K562 (cell line): ENCODE measurements around the gene CDSN. TPM values are rescaled to one million over a fixed set of nuclear protein-coding genes. Genes with fewer than 3 reads are reported as not detected.

ENCODE experiments used
- BRF1 ChIP-seq: IDR thresholded peaks from 3 replicates; pipeline ENCODE4 v1.6.1; 2011; ENCODE audit warnings: borderline replicate concordance, mild to moderate bottlenecking; ENCODE audit not compliant: insufficient read length; ENCODE audit errors: extremely low read depth
- CHD1 ChIP-seq: fragments of 200-600 bp; sonication (generic); IDR thresholded peaks from one replicate; pipeline ENCODE4 v1.6.1; 2012; ENCODE audit warnings: mild to moderate bottlenecking, moderate library complexity, low read length, inconsistent platforms
- DMBX1 ChIP-seq: fragments of 250-450 bp; sonication (Bioruptor Pico); IDR thresholded peaks from 2 replicates; pipeline ENCODE4 v1.8.0; 2022; ENCODE audit warnings: inconsistent platforms, mild to moderate bottlenecking, moderate library complexity, borderline replicate concordance
- FOSL1 ChIP-seq: fragments of 200-800 bp; sonication (Bioruptor generic); conservative IDR thresholded peaks from 2 replicates; pipeline ENCODE4 v1.6.1; 2016; ENCODE audit warnings: missing genetic modification characterization, missing compliant biosample characterization
- KLF16 ChIP-seq: IDR thresholded peaks from 2 replicates; pipeline ENCODE4 v1.6.1; 2016; ENCODE audit warnings: antibody characterized with exemption
- NCOA4 ChIP-seq: fragments of 450-650 bp; IDR thresholded peaks from 2 replicates; pipeline ENCODE4 v1.6.1; 2018; ENCODE audit warnings: mild to moderate bottlenecking; ENCODE audit not compliant: partially characterized antibody
- RCOR1 ChIP-seq, 2 experiments: IDR thresholded peaks; 2 replicates each; pipeline ENCODE4 v1.6.1; 2012; ENCODE audit warnings: low read depth in 2 of 2, low read length in 2 of 2, borderline replicate concordance in 1 of 2, improper control_type of control experiment in 1 of 2
- SRSF7 ChIP-seq: fragments of 200-400 bp; formaldehyde crosslinking; optimal IDR thresholded peaks from 2 replicates; pipeline ENCODE3; 2017; ENCODE audit warnings: mild to moderate bottlenecking, low read depth, low read length
- TAF1 ChIP-seq: IDR thresholded peaks from 2 replicates; pipeline ENCODE4 v1.6.1; 2011; ENCODE audit warnings: mild to moderate bottlenecking, low read length, moderate library complexity; ENCODE audit not compliant: insufficient read depth, control insufficient read depth, severe bottlenecking; ENCODE audit errors: extremely low read depth
- TSC22D4 ChIP-seq: fragments of 450-650 bp; IDR thresholded peaks from 2 replicates; pipeline ENCODE4 v1.6.1; 2016; ENCODE audit warnings: missing genetic modification characterization, missing biosample characterization, control low read depth
- ZNF354B ChIP-seq: fragments of 250-450 bp; sonication (Bioruptor Pico); IDR thresholded peaks from 2 replicates; pipeline ENCODE4 v1.4.0; 2020
- ZNF384 ChIP-seq: IDR thresholded peaks from 2 replicates; pipeline ENCODE4 v1.6.1; 2012; ENCODE audit warnings: low read depth, low read length, improper control_type of control experiment
- polyA plus RNA-seq, 8 experiments: library from polyadenylated mRNA; depleted of rRNA in 4 of 8; stranded (reverse) in 5 of 8; unstranded in 3 of 8; fragments of >200 nt; fragmentation: Nextera tagmentation in 2 of 8; fragmentation: Illumina TruSeq in 1 of 8; extraction: Ambion mirVana in 2 of 8; extraction: Trizol in 1 of 8; gene quantifications; 2 replicates each; pipeline versions ENCODE4 v1.2.1 to v1.2.3, GENCODE V29; 2011 to 2014; ENCODE audit warnings: inconsistent platforms in 1 of 8, missing spikeins in 1 of 8
- total RNA-seq, 7 experiments: library from RNA; depleted of rRNA in 6 of 7; stranded (reverse); fragments of >200 nt in 6 of 7; fragmentation: Illumina TruSeq in 2 of 7; extraction: Trizol in 2 of 7; gene quantifications; 2 replicates each; pipeline versions ENCODE4 v1.2.1 to v1.2.3, GENCODE V29; 2011 to 2021; ENCODE audit warnings: low replicate concordance in 1 of 7
- TF ChIP-seq, protein P1 (sequence below): fragments of 450-650 bp; IDR thresholded peaks from 2 replicates; pipeline ENCODE4 v1.6.1; 2018; ENCODE audit not compliant: partially characterized antibody
- TF ChIP-seq, protein P2 (sequence below): IDR thresholded peaks from 3 replicates; pipeline ENCODE4 v1.6.1; 2011; ENCODE audit warnings: borderline replicate concordance, mild to moderate bottlenecking; ENCODE audit not compliant: insufficient read length, insufficient read depth
- TF ChIP-seq, protein P3 (sequence below): fragments of 200-800 bp; sonication (Bioruptor generic); IDR thresholded peaks from 2 replicates; pipeline ENCODE4 v1.6.1; 2016; ENCODE audit warnings: missing genetic modification characterization, missing compliant biosample characterization
- TF ChIP-seq, protein P4 (sequence below): sonication (generic); formaldehyde crosslinking; IDR thresholded peaks from 2 replicates; pipeline ENCODE4 v1.8.1; 2022; ENCODE audit warnings: missing genetic modification reagents

Gene CDSN
- total and polyA plus RNA-seq, 9 of the 15 experiments (the other 6 are each of a cell fraction or from before 2014, with no cell fraction given), result not detected

DNA sequence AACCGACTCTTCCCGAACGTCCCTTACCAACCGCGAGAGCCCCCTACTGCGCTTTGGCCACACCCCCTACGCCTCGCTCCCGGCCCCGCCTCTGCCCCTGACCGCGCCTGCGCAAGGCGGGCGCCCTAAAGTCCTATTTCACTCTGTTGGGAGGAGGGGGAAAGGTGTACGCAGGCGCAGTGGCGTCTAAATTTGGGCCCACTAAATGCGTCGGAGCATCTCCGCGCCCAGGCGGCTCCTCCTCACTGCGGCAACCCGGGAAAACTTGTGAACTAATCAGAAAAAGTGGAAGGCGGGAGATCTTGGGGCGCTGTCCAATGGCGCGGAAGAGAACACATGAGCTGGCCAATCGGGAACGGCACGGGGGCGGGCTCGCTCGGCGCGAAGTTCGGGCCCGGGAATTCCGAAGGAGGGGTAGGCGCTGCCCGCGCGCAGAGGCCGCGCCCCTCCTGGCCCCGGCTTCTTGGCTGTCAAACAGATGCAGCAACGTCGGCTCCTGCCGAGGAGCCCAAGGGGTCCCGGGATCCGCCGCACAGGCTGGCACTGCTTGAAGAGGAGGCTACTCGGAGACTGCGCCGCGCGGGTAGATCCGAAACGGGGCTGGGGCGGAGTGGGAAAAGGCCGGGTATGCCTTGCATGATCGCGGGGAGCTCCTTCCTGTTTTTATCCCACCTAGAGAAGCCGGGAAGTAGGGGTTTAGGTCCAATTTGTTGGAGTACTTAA lies 38.1 kb upstream of the CDSN start, which contains the start of gene TCF19 (continued):
- TF ChIP-seq, protein P1, sequence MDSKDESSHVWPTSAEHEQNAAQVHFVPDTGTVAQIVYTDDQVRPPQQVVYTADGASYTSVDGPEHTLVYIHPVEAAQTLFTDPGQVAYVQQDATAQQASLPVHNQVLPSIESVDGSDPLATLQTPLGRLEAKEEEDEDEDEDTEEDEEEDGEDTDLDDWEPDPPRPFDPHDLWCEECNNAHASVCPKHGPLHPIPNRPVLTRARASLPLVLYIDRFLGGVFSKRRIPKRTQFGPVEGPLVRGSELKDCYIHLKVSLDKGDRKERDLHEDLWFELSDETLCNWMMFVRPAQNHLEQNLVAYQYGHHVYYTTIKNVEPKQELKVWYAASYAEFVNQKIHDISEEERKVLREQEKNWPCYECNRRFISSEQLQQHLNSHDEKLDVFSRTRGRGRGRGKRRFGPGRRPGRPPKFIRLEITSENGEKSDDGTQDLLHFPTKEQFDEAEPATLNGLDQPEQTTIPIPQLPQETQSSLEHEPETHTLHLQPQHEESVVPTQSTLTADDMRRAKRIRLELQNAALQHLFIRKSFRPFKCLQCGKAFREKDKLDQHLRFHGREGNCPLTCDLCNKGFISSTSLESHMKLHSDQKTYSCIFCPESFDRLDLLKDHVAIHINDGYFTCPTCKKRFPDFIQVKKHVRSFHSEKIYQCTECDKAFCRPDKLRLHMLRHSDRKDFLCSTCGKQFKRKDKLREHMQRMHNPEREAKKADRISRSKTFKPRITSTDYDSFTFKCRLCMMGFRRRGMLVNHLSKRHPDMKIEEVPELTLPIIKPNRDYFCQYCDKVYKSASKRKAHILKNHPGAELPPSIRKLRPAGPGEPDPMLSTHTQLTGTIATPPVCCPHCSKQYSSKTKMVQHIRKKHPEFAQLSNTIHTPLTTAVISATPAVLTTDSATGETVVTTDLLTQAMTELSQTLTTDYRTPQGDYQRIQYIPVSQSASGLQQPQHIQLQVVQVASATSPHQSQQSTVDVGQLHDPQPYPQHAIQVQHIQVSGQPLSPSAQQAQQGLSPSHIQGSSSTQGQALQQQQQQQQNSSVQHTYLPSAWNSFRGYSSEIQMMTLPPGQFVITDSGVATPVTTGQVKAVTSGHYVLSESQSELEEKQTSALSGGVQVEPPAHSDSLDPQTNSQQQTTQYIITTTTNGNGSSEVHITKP, result peak; percentile 78
- TF ChIP-seq, protein P2, sequence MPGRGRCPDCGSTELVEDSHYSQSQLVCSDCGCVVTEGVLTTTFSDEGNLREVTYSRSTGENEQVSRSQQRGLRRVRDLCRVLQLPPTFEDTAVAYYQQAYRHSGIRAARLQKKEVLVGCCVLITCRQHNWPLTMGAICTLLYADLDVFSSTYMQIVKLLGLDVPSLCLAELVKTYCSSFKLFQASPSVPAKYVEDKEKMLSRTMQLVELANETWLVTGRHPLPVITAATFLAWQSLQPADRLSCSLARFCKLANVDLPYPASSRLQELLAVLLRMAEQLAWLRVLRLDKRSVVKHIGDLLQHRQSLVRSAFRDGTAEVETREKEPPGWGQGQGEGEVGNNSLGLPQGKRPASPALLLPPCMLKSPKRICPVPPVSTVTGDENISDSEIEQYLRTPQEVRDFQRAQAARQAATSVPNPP, result no peak
- TF ChIP-seq, protein P3, sequence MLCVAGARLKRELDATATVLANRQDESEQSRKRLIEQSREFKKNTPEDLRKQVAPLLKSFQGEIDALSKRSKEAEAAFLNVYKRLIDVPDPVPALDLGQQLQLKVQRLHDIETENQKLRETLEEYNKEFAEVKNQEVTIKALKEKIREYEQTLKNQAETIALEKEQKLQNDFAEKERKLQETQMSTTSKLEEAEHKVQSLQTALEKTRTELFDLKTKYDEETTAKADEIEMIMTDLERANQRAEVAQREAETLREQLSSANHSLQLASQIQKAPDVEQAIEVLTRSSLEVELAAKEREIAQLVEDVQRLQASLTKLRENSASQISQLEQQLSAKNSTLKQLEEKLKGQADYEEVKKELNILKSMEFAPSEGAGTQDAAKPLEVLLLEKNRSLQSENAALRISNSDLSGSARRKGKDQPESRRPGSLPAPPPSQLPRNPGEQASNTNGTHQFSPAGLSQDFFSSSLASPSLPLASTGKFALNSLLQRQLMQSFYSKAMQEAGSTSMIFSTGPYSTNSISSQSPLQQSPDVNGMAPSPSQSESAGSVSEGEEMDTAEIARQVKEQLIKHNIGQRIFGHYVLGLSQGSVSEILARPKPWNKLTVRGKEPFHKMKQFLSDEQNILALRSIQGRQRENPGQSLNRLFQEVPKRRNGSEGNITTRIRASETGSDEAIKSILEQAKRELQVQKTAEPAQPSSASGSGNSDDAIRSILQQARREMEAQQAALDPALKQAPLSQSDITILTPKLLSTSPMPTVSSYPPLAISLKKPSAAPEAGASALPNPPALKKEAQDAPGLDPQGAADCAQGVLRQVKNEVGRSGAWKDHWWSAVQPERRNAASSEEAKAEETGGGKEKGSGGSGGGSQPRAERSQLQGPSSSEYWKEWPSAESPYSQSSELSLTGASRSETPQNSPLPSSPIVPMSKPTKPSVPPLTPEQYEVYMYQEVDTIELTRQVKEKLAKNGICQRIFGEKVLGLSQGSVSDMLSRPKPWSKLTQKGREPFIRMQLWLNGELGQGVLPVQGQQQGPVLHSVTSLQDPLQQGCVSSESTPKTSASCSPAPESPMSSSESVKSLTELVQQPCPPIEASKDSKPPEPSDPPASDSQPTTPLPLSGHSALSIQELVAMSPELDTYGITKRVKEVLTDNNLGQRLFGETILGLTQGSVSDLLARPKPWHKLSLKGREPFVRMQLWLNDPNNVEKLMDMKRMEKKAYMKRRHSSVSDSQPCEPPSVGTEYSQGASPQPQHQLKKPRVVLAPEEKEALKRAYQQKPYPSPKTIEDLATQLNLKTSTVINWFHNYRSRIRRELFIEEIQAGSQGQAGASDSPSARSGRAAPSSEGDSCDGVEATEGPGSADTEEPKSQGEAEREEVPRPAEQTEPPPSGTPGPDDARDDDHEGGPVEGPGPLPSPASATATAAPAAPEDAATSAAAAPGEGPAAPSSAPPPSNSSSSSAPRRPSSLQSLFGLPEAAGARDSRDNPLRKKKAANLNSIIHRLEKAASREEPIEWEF, result no peak
- TF ChIP-seq RCOR1 (IDR thresholded peaks at IDR 0.05; ENCODE audit: borderline replicate concordance in 1 of 2, low read depth in 2 of 2, low read length in 2 of 2), result no peak; a peak in 1 of 4 replicates
- no peak for TF ChIP-seq SRSF7
- TF ChIP-seq, protein P4, sequence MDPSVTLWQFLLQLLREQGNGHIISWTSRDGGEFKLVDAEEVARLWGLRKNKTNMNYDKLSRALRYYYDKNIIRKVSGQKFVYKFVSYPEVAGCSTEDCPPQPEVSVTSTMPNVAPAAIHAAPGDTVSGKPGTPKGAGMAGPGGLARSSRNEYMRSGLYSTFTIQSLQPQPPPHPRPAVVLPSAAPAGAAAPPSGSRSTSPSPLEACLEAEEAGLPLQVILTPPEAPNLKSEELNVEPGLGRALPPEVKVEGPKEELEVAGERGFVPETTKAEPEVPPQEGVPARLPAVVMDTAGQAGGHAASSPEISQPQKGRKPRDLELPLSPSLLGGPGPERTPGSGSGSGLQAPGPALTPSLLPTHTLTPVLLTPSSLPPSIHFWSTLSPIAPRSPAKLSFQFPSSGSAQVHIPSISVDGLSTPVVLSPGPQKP, result no peak
- TF ChIP-seq TSC22D4, result no peak
- TF ChIP-seq FOSL1 (tag), result no peak
- no peak for TF ChIP-seq DMBX1
- no peak for TF ChIP-seq NCOA4
- TF ChIP-seq ZNF384, result no peak
- TF ChIP-seq ZNF354B (CRISPR knock-in tag), result no peak
- TF ChIP-seq CHD1, result peak; percentile 59
- no peak for TF ChIP-seq KLF16
- TF ChIP-seq TAF1, result peak; percentile 78
- no peak for TF ChIP-seq BRF1
